ENCODE results near the gene ACTG1. TPM values are rescaled to one million over a fixed set of nuclear protein-coding genes. Genes with fewer than 3 reads are reported as not detected.

The ACTG1 gene
- polyA plus RNA-seq, 1 of the 3 experiments (the other 2 are of a cell fraction), result 7,871 TPM

DNA sequence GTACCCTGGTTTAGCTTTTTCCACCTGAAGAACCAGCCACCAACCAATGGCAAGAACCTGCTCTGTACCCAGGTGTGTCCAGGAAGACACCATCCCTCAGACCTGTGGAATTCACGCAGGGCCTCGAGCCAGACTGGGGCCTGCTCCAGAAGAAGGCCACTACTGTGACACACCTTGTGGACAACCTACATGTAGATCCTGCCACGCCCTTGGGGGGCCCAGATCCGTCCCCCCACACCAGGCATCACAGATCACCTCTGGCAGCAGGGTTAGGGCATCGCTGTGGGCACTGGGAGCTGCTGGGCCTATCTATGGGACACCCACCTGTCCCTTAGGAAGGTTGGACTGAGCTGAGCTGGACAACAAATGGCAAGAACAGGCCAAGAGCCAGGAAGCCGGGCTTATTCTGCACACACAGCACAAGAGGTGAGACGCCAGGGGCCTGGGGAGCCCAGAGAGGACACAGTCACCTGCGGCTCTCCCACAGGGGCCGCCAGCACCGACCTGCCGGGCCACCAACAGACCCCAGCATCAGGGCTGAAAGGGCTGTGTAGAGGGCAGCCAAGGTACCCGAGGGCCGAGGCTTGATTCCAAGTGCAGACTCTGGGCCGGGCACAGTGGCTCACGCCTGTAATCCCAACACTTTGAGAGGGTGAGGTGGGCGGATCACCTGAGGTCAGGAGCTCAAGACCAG lies 31.8 kb upstream of the ACTG1 start:
- Histone ChIP-seq H3K4me2 (no peak overlapping the region), H3K27ac (ENCODE audit: low read depth in 2 of 2, low read length in 1 of 2) (no peak overlapping the region), H3K9me2 (no peaks in the 10 kb centered on the region), H3K27me3 (ENCODE audit: insufficient read depth) (no peaks in the 10 kb centered on the region), H3K4me3 (ENCODE audit: low read depth in 2 of 2, low read length in 1 of 2) (no peak overlapping the region), H3K4me1 (ENCODE audit: control insufficient read depth in 1 of 2, insufficient read depth in 2 of 2, low read depth in 1 of 2, low read length in 1 of 2) (peaks cover 0 to 4% of the 10 kb centered on the region in 2 experiments; a peak in 1 of 4 replicates), H3K36me3 (replicated peaks in 1 of 2; ENCODE audit: control insufficient read depth in 1 of 2, insufficient read depth in 2 of 2, low read length in 1 of 2) (peaks cover 43 to 74% of the 10 kb centered on the region in 2 experiments), H3K9ac (no peak overlapping the region), H4K20me1 (ENCODE audit: insufficient read depth) (no peaks in the 10 kb centered on the region), H3K9me3 (no peaks in the 10 kb centered on the region), H3K79me2 (ENCODE audit: insufficient read depth) (peaks cover 14% of the 10 kb centered on the region; the same call in 1 of the 2 replicates), H2AFZ (ENCODE audit: low read depth) (no peak overlapping the region), H3F3A (replicated peaks; ENCODE audit: insufficient read depth) (peaks cover 6% of the 10 kb centered on the region)
- ChIA-PET POLR2A (interaction anchor here (1.5 kb wide), 1 partner anchor 8 kb away, joined by 5 read pairs; the partner anchor contains the start of gene FAAP100), CTCF (interaction anchor here (1.5 to 1.7 kb wide), 2 partner anchors 7 to 8 kb away, joined by 4 to 6 read pairs; no protein-coding TSS in a partner anchor)
- DNase-seq, result no peak
- WGBS (ENCODE audit: low lambda C conversion rate), result 94% methylated on average over 10 of the region's 16 CpGs
- no peak for TF ChIP-seq TAF1 (IDR thresholded peaks at IDR 0.05; ENCODE audit: borderline replicate concordance, low read depth, low read length)

GRCh38 chr17:81543756-81544155 lies 31.2 kb upstream of the ACTG1 start:
- H3K27ac ChIP-seq (ENCODE audit: low read depth in 2 of 2, low read length in 1 of 2), result no peak overlapping the region
- TF ChIP-seq, protein P1, sequence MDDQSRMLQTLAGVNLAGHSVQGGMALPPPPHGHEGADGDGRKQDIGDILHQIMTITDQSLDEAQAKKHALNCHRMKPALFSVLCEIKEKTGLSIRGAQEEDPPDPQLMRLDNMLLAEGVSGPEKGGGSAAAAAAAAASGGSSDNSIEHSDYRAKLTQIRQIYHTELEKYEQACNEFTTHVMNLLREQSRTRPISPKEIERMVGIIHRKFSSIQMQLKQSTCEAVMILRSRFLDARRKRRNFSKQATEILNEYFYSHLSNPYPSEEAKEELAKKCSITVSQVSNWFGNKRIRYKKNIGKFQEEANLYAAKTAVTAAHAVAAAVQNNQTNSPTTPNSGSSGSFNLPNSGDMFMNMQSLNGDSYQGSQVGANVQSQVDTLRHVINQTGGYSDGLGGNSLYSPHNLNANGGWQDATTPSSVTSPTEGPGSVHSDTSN (IDR thresholded peaks at IDR 0.05), result no peak
- TF ChIP-seq FOXJ3 (CRISPR knock-in tag; IDR thresholded peaks at IDR 0.05), result no peak
- POLR2A ChIA-PET, result interaction anchor here (1.5 kb wide), 1 partner anchor 9 kb away, joined by 5 read pairs; the partner anchor contains the start of gene FAAP100

GRCh38 chr17:81543339-81543675 lies 30.7 kb upstream of the ACTG1 start:
- no peaks in the 10 kb centered on the region for H3K4me1 ChIP-seq (ENCODE audit: control insufficient read depth in 1 of 2, insufficient read depth in 2 of 2, low read depth in 1 of 2, low read length in 1 of 2)
- H3K27me3 ChIP-seq (ENCODE audit: insufficient read depth), result no peaks in the 10 kb centered on the region
- H3K27ac ChIP-seq (ENCODE audit: low read depth in 2 of 2, low read length in 1 of 2), result no peak overlapping the region; a peak in 1 of 4 replicates
- H3F3A ChIP-seq (replicated peaks; ENCODE audit: insufficient read depth), result peaks cover 6% of the 10 kb centered on the region
- no peak overlapping the region for H2AFZ ChIP-seq (ENCODE audit: low read depth)
- ChIA-PET POLR2A (interaction anchor here (1.5 kb wide), 1 partner anchor 9 kb away, joined by 5 read pairs; the partner anchor contains the start of gene FAAP100), CTCF (interaction anchor here (0.8 to 2.0 kb wide), 7 partner anchors 8 to 252 kb away, joined by 3 to 7 read pairs (median 4); no protein-coding TSS in a partner anchor)
- peaks cover 3% of the 10 kb centered on the region; the same call in 1 of the 2 replicates for H4K20me1 ChIP-seq (ENCODE audit: insufficient read depth)
- WGBS (ENCODE audit: low lambda C conversion rate), result 99% methylated on average over 9 of the region's 14 CpGs
- peaks cover 4% of the 10 kb centered on the region; the same call in 1 of the 2 replicates for H3K79me2 ChIP-seq (ENCODE audit: insufficient read depth)
- DNase-seq, result no peak
- no peak overlapping the region for H3K9ac ChIP-seq
- no peak overlapping the region for H3K4me3 ChIP-seq (ENCODE audit: low read depth in 2 of 2, low read length in 1 of 2)
- TF ChIP-seq EP300 (IDR thresholded peaks at IDR 0.05; ENCODE audit: borderline replicate concordance in 1 of 2, low read depth in 1 of 2, low read length in 1 of 2), result no peak
- TF ChIP-seq, protein P2, sequence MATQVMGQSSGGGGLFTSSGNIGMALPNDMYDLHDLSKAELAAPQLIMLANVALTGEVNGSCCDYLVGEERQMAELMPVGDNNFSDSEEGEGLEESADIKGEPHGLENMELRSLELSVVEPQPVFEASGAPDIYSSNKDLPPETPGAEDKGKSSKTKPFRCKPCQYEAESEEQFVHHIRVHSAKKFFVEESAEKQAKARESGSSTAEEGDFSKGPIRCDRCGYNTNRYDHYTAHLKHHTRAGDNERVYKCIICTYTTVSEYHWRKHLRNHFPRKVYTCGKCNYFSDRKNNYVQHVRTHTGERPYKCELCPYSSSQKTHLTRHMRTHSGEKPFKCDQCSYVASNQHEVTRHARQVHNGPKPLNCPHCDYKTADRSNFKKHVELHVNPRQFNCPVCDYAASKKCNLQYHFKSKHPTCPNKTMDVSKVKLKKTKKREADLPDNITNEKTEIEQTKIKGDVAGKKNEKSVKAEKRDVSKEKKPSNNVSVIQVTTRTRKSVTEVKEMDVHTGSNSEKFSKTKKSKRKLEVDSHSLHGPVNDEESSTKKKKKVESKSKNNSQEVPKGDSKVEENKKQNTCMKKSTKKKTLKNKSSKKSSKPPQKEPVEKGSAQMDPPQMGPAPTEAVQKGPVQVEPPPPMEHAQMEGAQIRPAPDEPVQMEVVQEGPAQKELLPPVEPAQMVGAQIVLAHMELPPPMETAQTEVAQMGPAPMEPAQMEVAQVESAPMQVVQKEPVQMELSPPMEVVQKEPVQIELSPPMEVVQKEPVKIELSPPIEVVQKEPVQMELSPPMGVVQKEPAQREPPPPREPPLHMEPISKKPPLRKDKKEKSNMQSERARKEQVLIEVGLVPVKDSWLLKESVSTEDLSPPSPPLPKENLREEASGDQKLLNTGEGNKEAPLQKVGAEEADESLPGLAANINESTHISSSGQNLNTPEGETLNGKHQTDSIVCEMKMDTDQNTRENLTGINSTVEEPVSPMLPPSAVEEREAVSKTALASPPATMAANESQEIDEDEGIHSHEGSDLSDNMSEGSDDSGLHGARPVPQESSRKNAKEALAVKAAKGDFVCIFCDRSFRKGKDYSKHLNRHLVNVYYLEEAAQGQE (IDR thresholded peaks at IDR 0.05; ENCODE audit: low read depth, low read length), result no peak
- no peak for TF ChIP-seq ELF1 (IDR thresholded peaks at IDR 0.05)
- TF ChIP-seq MEF2A (IDR thresholded peaks at IDR 0.05; ENCODE audit: borderline replicate concordance, low read depth), result no peak
- TF ChIP-seq RXRA (IDR thresholded peaks at IDR 0.05; ENCODE audit: borderline replicate concordance, low read depth), result no peak
- no peak for TF ChIP-seq TEAD4 (IDR thresholded peaks at IDR 0.05; ENCODE audit: borderline replicate concordance, insufficient read depth)
- TF ChIP-seq, protein P3, sequence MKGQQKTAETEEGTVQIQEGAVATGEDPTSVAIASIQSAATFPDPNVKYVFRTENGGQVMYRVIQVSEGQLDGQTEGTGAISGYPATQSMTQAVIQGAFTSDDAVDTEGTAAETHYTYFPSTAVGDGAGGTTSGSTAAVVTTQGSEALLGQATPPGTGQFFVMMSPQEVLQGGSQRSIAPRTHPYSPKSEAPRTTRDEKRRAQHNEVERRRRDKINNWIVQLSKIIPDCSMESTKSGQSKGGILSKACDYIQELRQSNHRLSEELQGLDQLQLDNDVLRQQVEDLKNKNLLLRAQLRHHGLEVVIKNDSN (IDR thresholded peaks at IDR 0.05; ENCODE audit: borderline replicate concordance, low read depth), result no peak
- TF ChIP-seq MXI1 (IDR thresholded peaks at IDR 0.05; ENCODE audit: low read depth, low read length), result no peak
- no peak for TF ChIP-seq CHD2 (IDR thresholded peaks at IDR 0.05; ENCODE audit: low read length, partially characterized antibody)
- TF ChIP-seq JUND (IDR thresholded peaks at IDR 0.05), result no peak
- no peak for TF ChIP-seq MAX (IDR thresholded peaks at IDR 0.05; ENCODE audit: low read depth)
- no peak for TF ChIP-seq RCOR1 (IDR thresholded peaks at IDR 0.05; ENCODE audit: low read length)
- H3K36me3 ChIP-seq (replicated peaks in 1 of 2; ENCODE audit: control insufficient read depth in 1 of 2, insufficient read depth in 2 of 2, low read length in 1 of 2), result peaks cover 37 to 72% of the 10 kb centered on the region in 2 experiments
- H3K9me2 ChIP-seq, result no peaks in the 10 kb centered on the region
- H3K4me2 ChIP-seq, result no peak overlapping the region
- H3K9me3 ChIP-seq, result no peaks in the 10 kb centered on the region

More at GRCh38 chr17:81543756-81544155, 31.2 kb upstream of the ACTG1 start:
- no peaks in the 10 kb centered on the region for H3K9me2 ChIP-seq
- H3K79me2 ChIP-seq (ENCODE audit: insufficient read depth), result peaks cover 9% of the 10 kb centered on the region; the same call in 1 of the 2 replicates
- H3K9me3 ChIP-seq, result no peaks in the 10 kb centered on the region
- no peaks in the 10 kb centered on the region for H3K27me3 ChIP-seq (ENCODE audit: insufficient read depth)
- H2AFZ ChIP-seq (ENCODE audit: low read depth), result no peak overlapping the region
- CTCF ChIA-PET, result interaction anchor here (0.8 to 2.0 kb wide), 6 partner anchors 8 to 252 kb away, joined by 3 to 7 read pairs (median 4); no protein-coding TSS in a partner anchor
- no peak overlapping the region for H3K4me2 ChIP-seq
- H3F3A ChIP-seq (replicated peaks; ENCODE audit: insufficient read depth), result peaks cover 6% of the 10 kb centered on the region
- no peak overlapping the region for H3K9ac ChIP-seq
- H4K20me1 ChIP-seq (ENCODE audit: insufficient read depth), result no peaks in the 10 kb centered on the region
- DNase-seq, result no peak
- no peak overlapping the region for H3K4me3 ChIP-seq (ENCODE audit: low read depth in 2 of 2, low read length in 1 of 2)
- peaks cover 40 to 72% of the 10 kb centered on the region in 2 experiments for H3K36me3 ChIP-seq (replicated peaks in 1 of 2; ENCODE audit: control insufficient read depth in 1 of 2, insufficient read depth in 2 of 2, low read length in 1 of 2)
- WGBS (ENCODE audit: low lambda C conversion rate), result 96% methylated on average over 13 of the region's 15 CpGs
- no peaks in the 10 kb centered on the region for H3K4me1 ChIP-seq (ENCODE audit: control insufficient read depth in 1 of 2, insufficient read depth in 2 of 2, low read depth in 1 of 2, low read length in 1 of 2)

Measured in SK-N-SH (cell line).